Ectodermal cell (in vitro differentiated cells): ENCODE measurements around the gene NCAM1.
"Not testable (repeated sequence)": the region's sequence is repeated elsewhere in the genome, so short reads cannot be mapped to it uniquely, and the experiment has no call there.

Experiments used
- H3K27ac ChIP-seq: 2 replicates; pipeline ENCODE4 v1.7.0; 2013; ENCODE audit warnings: mild to moderate bottlenecking, low read depth, low read length; ENCODE audit not compliant: insufficient read depth, poor library complexity, severe bottlenecking
- H3K27me3 ChIP-seq: 2 replicates; pipeline ENCODE4 v1.7.0; 2013; ENCODE audit warnings: mild to moderate bottlenecking, low read length; ENCODE audit not compliant: insufficient read depth, control insufficient read depth, poor library complexity, severe bottlenecking
- H3K36me3 ChIP-seq: one replicate; pipeline ENCODE4 v1.7.0; 2013; ENCODE audit warnings: low read length; ENCODE audit not compliant: control insufficient read depth, insufficient read depth
- H3K4me1 ChIP-seq: one replicate; pipeline ENCODE4 v1.7.0; 2013; ENCODE audit warnings: low read length; ENCODE audit not compliant: control insufficient read depth, insufficient read depth
- H3K4me3 ChIP-seq: 2 replicates; pipeline ENCODE4 v1.7.0; 2013; ENCODE audit warnings: low read depth, low read length, control low read depth; ENCODE audit not compliant: insufficient read depth
- H3K9me3 ChIP-seq: 2 replicates; pipeline ENCODE4 v1.7.0; 2013; ENCODE audit warnings: mild to moderate bottlenecking, low read length, moderate library complexity; ENCODE audit not compliant: control insufficient read depth
- WGBS, 2 experiments: methylation state at CpG; one replicate each; pipeline ENCODE4 v1.1.7; 2013; ENCODE audit warnings: missing lambda C conversion rate in 2 of 2; 5-methylcytosine and 5-hydroxymethylcytosine counted together

NCAM1 gene

GRCh38 chr11:113289431-113290187, 328.4 kb downstream of the NCAM1 start:
- Histone ChIP-seq H3K4me3 (no peak overlapping the region), H3K27me3 (no peaks in the 10 kb centered on the region), H3K27ac (no peak overlapping the region), H3K9me3 (no peaks in the 10 kb centered on the region), H3K4me1 (no peaks in the 10 kb centered on the region), H3K36me3 (no peaks in the 10 kb centered on the region)
- 57 to 59% methylated on average over 10 of the region's 10 CpGs for WGBS, 2 experiments

- no peaks in the 10 kb centered on the region for H3K4me1 ChIP-seq
- no peaks in the 10 kb centered on the region for H3K9me3 ChIP-seq
- no peak overlapping the region for H3K4me3 ChIP-seq
- H3K36me3 ChIP-seq: no peaks in the 10 kb centered on the region
- no peaks in the 10 kb centered on the region for H3K27me3 ChIP-seq
- H3K27ac ChIP-seq: no peak overlapping the region
- 74 to 75% methylated on average over 5 of the region's 5 CpGs for WGBS, 2 experiments
Observed at GRCh38 chr11:113293936-113294335, 332.7 kb downstream of the NCAM1 start.

- Histone ChIP-seq H3K36me3 (no peaks in the 10 kb centered on the region), H3K27me3 (no peaks in the 10 kb centered on the region), H3K9me3 (no peaks in the 10 kb centered on the region), H3K4me3 (no peak overlapping the region), H3K27ac (no peak overlapping the region), H3K4me1 (no peaks in the 10 kb centered on the region)
- WGBS, 2 experiments: 95 to 96% methylated on average over 7 of the region's 7 CpGs
Observed at GRCh38 chr11:113295993-113296392, 334.8 kb downstream of the NCAM1 start.

GRCh38 chr11:113296447-113297205, 335.4 kb downstream of the NCAM1 start:
- H3K4me1 ChIP-seq: no peaks in the 10 kb centered on the region
- H3K27me3 ChIP-seq: no peaks in the 10 kb centered on the region
- H3K4me3 ChIP-seq: no peak overlapping the region
- no peaks in the 10 kb centered on the region for H3K36me3 ChIP-seq
- 83 to 86% methylated on average over 2 of the region's 2 CpGs for WGBS, 2 experiments
- H3K27ac ChIP-seq: no peak overlapping the region
- H3K9me3 ChIP-seq: no peaks in the 10 kb centered on the region

- H3K4me1 ChIP-seq, H3K36me3 ChIP-seq, H3K27me3 ChIP-seq, H3K9me3 ChIP-seq, H3K4me3 ChIP-seq, H3K27ac ChIP-seq: not testable (repeated sequence)
- WGBS, 2 experiments: 97 to 98% methylated on average over 3 of the region's 3 CpGs
Observed at GRCh38 chr11:113298496-113298895, 337.3 kb downstream of the NCAM1 start.

- Histone ChIP-seq H3K4me3 (no peak overlapping the region), H3K4me1 (no peaks in the 10 kb centered on the region), H3K36me3 (no peaks in the 10 kb centered on the region), H3K27ac (no peak overlapping the region), H3K27me3 (no peaks in the 10 kb centered on the region), H3K9me3 (no peaks in the 10 kb centered on the region)
Observed at GRCh38 chr11:113304916-113305315, 343.7 kb downstream of the NCAM1 start.

- H3K4me3 ChIP-seq: no peak overlapping the region
- no peak overlapping the region for H3K27ac ChIP-seq
- H3K36me3 ChIP-seq: no peaks in the 10 kb centered on the region
- WGBS, 2 experiments: 65% methylated on average over 12 of the region's 12 CpGs
- H3K9me3 ChIP-seq: no peaks in the 10 kb centered on the region
- H3K4me1 ChIP-seq: no peaks in the 10 kb centered on the region
- H3K27me3 ChIP-seq: no peaks in the 10 kb centered on the region
Observed at GRCh38 chr11:113305440-113306336, 344.5 kb downstream of the NCAM1 start.

GRCh38 chr11:113308601-113309000, 347.4 kb downstream of the NCAM1 start:
- Histone ChIP-seq H3K4me1 (no peaks in the 10 kb centered on the region), H3K27ac (no peak overlapping the region), H3K9me3 (no peaks in the 10 kb centered on the region), H3K36me3 (no peaks in the 10 kb centered on the region), H3K27me3 (peaks cover 12% of the 10 kb centered on the region), H3K4me3 (no peak overlapping the region)
- 64% methylated on average over 2 of the region's 2 CpGs for WGBS, 2 experiments

GRCh38 chr11:113311536-113311935, 350.3 kb downstream of the NCAM1 start:
- Histone ChIP-seq H3K36me3 (no peaks in the 10 kb centered on the region), H3K4me1 (peaks cover 7% of the 10 kb centered on the region), H3K9me3 (no peaks in the 10 kb centered on the region), H3K4me3 (no peak overlapping the region), H3K27ac (no peak overlapping the region), H3K27me3 (peaks cover 18% of the 10 kb centered on the region)
- 74 to 100% methylated on average over 1 of the region's 1 CpG for WGBS, 2 experiments

- Histone ChIP-seq H3K4me3 (no peak overlapping the region), H3K27me3 (peaks cover 18% of the 10 kb centered on the region), H3K4me1 (peaks cover 7% of the 10 kb centered on the region), H3K36me3 (no peaks in the 10 kb centered on the region), H3K27ac (no peak overlapping the region), H3K9me3 (no peaks in the 10 kb centered on the region)
- WGBS, 2 experiments: 84 to 92% methylated on average over 3 of the region's 3 CpGs
Observed at GRCh38 chr11:113313601-113314000, 352.4 kb downstream of the NCAM1 start.
